CD14-positive monocyte (primary cell): ENCODE results near the gene DISP1. TPM values are rescaled to one million over a fixed set of nuclear protein-coding genes. Genes with fewer than 3 reads are reported as not detected.

Experiments
- DNase-seq, 3 donors: peaks; one replicate each; pipeline ENCODE4 v3.0.0-alpha.2; 2011 to 2022
- H2AFZ ChIP-seq: 2 replicates; pipeline ENCODE4 v1.6.0; 2012; ENCODE audit warnings: mild to moderate bottlenecking, low read depth, low read length, inconsistent platforms; ENCODE audit not compliant: insufficient read depth, poor library complexity, severe bottlenecking
- H3K27ac ChIP-seq, 2 donors: 1 replicate in 1 of 2; 2 replicates in 1 of 2; pipeline ENCODE4 v1.5.1; 2012 to 2013; ENCODE audit warnings: low read length in 2 of 2, control low read depth in 1 of 2, inconsistent platforms in 1 of 2, low read depth in 1 of 2, mild to moderate bottlenecking in 1 of 2
- H3K27me3 ChIP-seq, 2 donors: one replicate each; pipeline versions ENCODE4 v1.6.0 to v1.6.1; 2011 to 2013; ENCODE audit warnings: low read length in 2 of 2; ENCODE audit not compliant: control insufficient read depth in 2 of 2, insufficient read depth in 2 of 2
- H3K36me3 ChIP-seq, 2 donors: replicated peaks in 1 of 2; 1 replicate in 1 of 2; 2 replicates in 1 of 2; pipeline versions ENCODE4 v1.5.1 to v1.6.1; 2012 to 2013; ENCODE audit warnings: low read length in 2 of 2, control low read depth in 1 of 2, inconsistent platforms in 1 of 2, mild to moderate bottlenecking in 1 of 2; ENCODE audit not compliant: insufficient read depth in 2 of 2, control insufficient read depth in 1 of 2
- H3K4me1 ChIP-seq, 2 donors: 1 replicate in 1 of 2; 2 replicates in 1 of 2; pipeline versions ENCODE4 v1.5.1 to v1.6.1; 2012 to 2013; ENCODE audit warnings: low read length in 2 of 2, control low read depth in 1 of 2, inconsistent platforms in 1 of 2, mild to moderate bottlenecking in 1 of 2, moderate library complexity in 1 of 2; ENCODE audit not compliant: insufficient read depth in 2 of 2, control insufficient read depth in 1 of 2
- H3K4me2 ChIP-seq: replicated peaks from 2 replicates; pipeline ENCODE3; 2012; ENCODE audit warnings: low read length, moderate library complexity, mild to moderate bottlenecking; ENCODE audit not compliant: poor library complexity, severe bottlenecking; ENCODE audit errors: extremely low read depth
- H3K4me3 ChIP-seq, 3 experiments: fragments of 200-600 bp in 1 of 3; sonication (generic) in 1 of 3; replicated peaks in 1 of 3; 1 replicate in 2 of 3; 2 replicates in 1 of 3; pipeline ENCODE4 v1.5.1; 2011 to 2013; ENCODE audit warnings: low read length in 3 of 3, mild to moderate bottlenecking in 3 of 3, control low read depth in 2 of 3, low read depth in 2 of 3, inconsistent platforms in 1 of 3, moderate library complexity in 1 of 3
- H3K79me2 ChIP-seq: 2 replicates; pipeline ENCODE4 v1.6.0; 2012; ENCODE audit warnings: mild to moderate bottlenecking, control low read depth, inconsistent platforms, low read length, moderate library complexity; ENCODE audit not compliant: insufficient read depth
- H3K9ac ChIP-seq: 2 replicates; pipeline ENCODE4 v1.6.0; 2017; ENCODE audit warnings: low read length, mild to moderate bottlenecking; ENCODE audit not compliant: insufficient read depth, poor library complexity, severe bottlenecking
- H3K9me3 ChIP-seq, 2 donors: replicated peaks in 1 of 2; 1 replicate in 1 of 2; 2 replicates in 1 of 2; pipeline versions ENCODE4 v1.5.1 to v1.6.1; 2012 to 2013; ENCODE audit warnings: low read length in 2 of 2, control low read depth in 1 of 2; ENCODE audit not compliant: control insufficient read depth in 1 of 2, insufficient read depth in 1 of 2
- H4K20me1 ChIP-seq: 2 replicates; pipeline ENCODE4 v1.6.0; 2012; ENCODE audit warnings: mild to moderate bottlenecking, low read length, control low read depth, moderate library complexity; ENCODE audit not compliant: insufficient read depth
- H3K27ac Mint-ChIP-seq, 7 donors: one replicate each; pipeline ENCODE4 v1.8.0; 2020; ENCODE audit warnings: mild to moderate bottlenecking in 7 of 7, mixed read lengths in 7 of 7, moderate library complexity in 6 of 7, inconsistent platforms in 2 of 7
- H3K27me3 Mint-ChIP-seq, 3 donors: one replicate each; pipeline ENCODE4 v1.8.0; 2021 to 2022; ENCODE audit warnings: low read depth in 3 of 3, mild to moderate bottlenecking in 3 of 3, mixed read lengths in 3 of 3, moderate library complexity in 3 of 3, inconsistent platforms in 1 of 3
- H3K36me3 Mint-ChIP-seq, 2 donors: one replicate each; pipeline ENCODE4 v1.8.0; 2020; ENCODE audit warnings: mixed read lengths in 2 of 2, inconsistent platforms in 1 of 2, mild to moderate bottlenecking in 1 of 2
- H3K4me1 Mint-ChIP-seq: one replicate; pipeline ENCODE4 v1.8.0; 2020; ENCODE audit warnings: mild to moderate bottlenecking, mixed read lengths
- H3K4me3 Mint-ChIP-seq, 2 donors: one replicate each; pipeline ENCODE4 v1.8.0; 2020; ENCODE audit warnings: mild to moderate bottlenecking in 2 of 2, mixed read lengths in 2 of 2, moderate library complexity in 1 of 2
- H3K9me3 Mint-ChIP-seq, 7 donors: one replicate each; pipeline ENCODE4 v1.8.0; 2020 to 2022; ENCODE audit warnings: mixed read lengths in 7 of 7, mild to moderate bottlenecking in 6 of 7, moderate library complexity in 6 of 7, inconsistent platforms in 2 of 7
- WGBS: methylation state at CpG from one replicate; pipeline ENCODE4 v1.1.5; 2013; ENCODE audit warnings: missing lambda C conversion rate; ENCODE audit not compliant: insufficient coverage; 5-methylcytosine and 5-hydroxymethylcytosine counted together
- intact Hi-C, 2 donors: fragments of 100-400 bp; cut with micrococcal nuclease; formaldehyde crosslinking; loops; one replicate each; pipeline versions ENCODE4 v1.15.0 to v1.15.1; 2023
- polyA plus RNA-seq, 3 donors: library from polyadenylated mRNA; depleted of rRNA in 1 of 3; unstranded in 2 of 3; stranded (reverse) in 1 of 3; fragments of 300-500 nt in 2 of 3; fragments of >200 nt in 1 of 3; fragmentation: Illumina TruSeq in 2 of 3; gene quantifications; 1 replicate in 2 of 3; 2 replicates in 1 of 3; pipeline ENCODE4 v1.2.3, GENCODE V29; 2012 to 2021
- TF ChIP-seq, protein P1 (sequence below): fragments of 200-600 bp; IDR thresholded peaks from one replicate; pipeline ENCODE4 v1.8.0; 2022; ENCODE audit warnings: antibody characterized with exemption, mild to moderate bottlenecking

DISP1 gene
- polyA plus RNA-seq, 3 donors = 0.34 to 2.1 (median 0.61) TPM

DNA sequence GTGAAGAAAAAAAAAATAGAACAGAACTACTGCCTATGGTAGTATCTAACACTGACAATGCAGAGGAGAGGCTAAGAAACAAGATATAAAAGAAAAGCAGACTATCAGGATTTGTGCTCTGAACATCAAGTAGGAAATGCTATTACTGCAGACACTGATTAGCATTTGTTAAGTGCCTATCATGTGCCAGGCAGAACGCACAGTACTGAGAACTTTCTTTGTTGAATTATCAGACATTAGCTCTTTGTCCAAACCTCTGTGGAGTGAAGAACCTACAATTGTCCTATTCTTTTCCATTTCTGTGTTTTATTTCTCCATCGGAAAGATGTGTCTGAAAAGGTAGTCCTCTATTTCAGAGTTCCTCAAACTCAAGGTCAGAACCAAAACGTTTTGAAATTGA, 30.5 kb upstream of the DISP1 start:
- no peaks in the 10 kb centered on the region for H3K27me3 ChIP-seq
- H3K36me3 Mint-ChIP-seq = no peaks in the 10 kb centered on the region
- TF ChIP-seq, protein P1, sequence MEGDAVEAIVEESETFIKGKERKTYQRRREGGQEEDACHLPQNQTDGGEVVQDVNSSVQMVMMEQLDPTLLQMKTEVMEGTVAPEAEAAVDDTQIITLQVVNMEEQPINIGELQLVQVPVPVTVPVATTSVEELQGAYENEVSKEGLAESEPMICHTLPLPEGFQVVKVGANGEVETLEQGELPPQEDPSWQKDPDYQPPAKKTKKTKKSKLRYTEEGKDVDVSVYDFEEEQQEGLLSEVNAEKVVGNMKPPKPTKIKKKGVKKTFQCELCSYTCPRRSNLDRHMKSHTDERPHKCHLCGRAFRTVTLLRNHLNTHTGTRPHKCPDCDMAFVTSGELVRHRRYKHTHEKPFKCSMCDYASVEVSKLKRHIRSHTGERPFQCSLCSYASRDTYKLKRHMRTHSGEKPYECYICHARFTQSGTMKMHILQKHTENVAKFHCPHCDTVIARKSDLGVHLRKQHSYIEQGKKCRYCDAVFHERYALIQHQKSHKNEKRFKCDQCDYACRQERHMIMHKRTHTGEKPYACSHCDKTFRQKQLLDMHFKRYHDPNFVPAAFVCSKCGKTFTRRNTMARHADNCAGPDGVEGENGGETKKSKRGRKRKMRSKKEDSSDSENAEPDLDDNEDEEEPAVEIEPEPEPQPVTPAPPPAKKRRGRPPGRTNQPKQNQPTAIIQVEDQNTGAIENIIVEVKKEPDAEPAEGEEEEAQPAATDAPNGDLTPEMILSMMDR = no peak
- H3K79me2 ChIP-seq = no peaks in the 10 kb centered on the region
- no peaks in the 10 kb centered on the region for H3K9me3 ChIP-seq
- H3K9me3 Mint-ChIP-seq = peaks cover 0 to 12% (median 4%) of the 10 kb centered on the region in 7 donors
- H3K27me3 Mint-ChIP-seq = peaks cover 2 to 7% (median 5%) of the 10 kb centered on the region in 3 donors
- no peak overlapping the region for H3K4me3 Mint-ChIP-seq
- intact Hi-C loops = no loop called here
- 89% methylated on average over 1 of the region's 3 CpGs for WGBS
- DNase-seq = no peak
- H3K27ac ChIP-seq = no peak overlapping the region
- no peak overlapping the region for H3K4me3 ChIP-seq
- peaks cover 13% of the 10 kb centered on the region for H3K4me1 Mint-ChIP-seq
- no peaks in the 10 kb centered on the region for H3K36me3 ChIP-seq
- H3K9ac ChIP-seq = no peak overlapping the region
- H3K27ac Mint-ChIP-seq = no peak overlapping the region
- H3K4me2 ChIP-seq = no peak overlapping the region
- H2AFZ ChIP-seq = no peak overlapping the region
- no peaks in the 10 kb centered on the region for H4K20me1 ChIP-seq
- no peaks in the 10 kb centered on the region for H3K4me1 ChIP-seq

DNA sequence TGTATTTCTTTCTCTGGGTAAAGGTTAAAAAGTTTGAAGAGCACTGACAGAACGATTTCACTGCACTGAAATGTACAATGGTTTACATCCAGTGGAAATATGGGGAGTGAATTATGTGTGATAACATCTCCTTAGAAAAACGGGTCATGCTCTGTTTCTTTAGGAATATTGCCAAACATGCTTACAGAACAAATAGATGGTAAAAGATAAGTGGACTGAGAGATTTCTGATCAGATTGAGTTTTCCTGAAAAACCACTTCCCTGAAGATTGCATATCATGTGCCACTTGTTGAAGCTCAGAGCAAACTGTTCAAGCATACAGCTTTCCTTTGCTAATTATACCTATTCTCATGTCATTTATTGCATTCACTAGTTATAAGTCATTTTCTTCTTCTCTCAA, 29.9 kb upstream of the DISP1 start:
- Histone ChIP-seq H4K20me1 (no peaks in the 10 kb centered on the region), H3K36me3 (no peaks in the 10 kb centered on the region), H3K27me3 (no peaks in the 10 kb centered on the region), H3K79me2 (no peaks in the 10 kb centered on the region), H2AFZ (no peak overlapping the region), H3K9ac (no peak overlapping the region), H3K4me3 (no peak overlapping the region), H3K27ac (no peak overlapping the region), H3K4me1 (no peaks in the 10 kb centered on the region), H3K9me3 (no peaks in the 10 kb centered on the region), H3K4me2 (no peak overlapping the region)
- WGBS = no CpG with 5 or more reads among the region's 2 CpGs
- peaks cover 2 to 7% (median 5%) of the 10 kb centered on the region in 3 donors for H3K27me3 Mint-ChIP-seq
- intact Hi-C loops = no loop called here
- no peak for DNase-seq
- H3K4me3 Mint-ChIP-seq = no peak overlapping the region
- peaks cover 13% of the 10 kb centered on the region for H3K4me1 Mint-ChIP-seq
- TF ChIP-seq, protein P1 = no peak
- H3K9me3 Mint-ChIP-seq = peaks cover 0 to 17% (median 9%) of the 10 kb centered on the region in 7 donors
- no peaks in the 10 kb centered on the region for H3K36me3 Mint-ChIP-seq
- H3K27ac Mint-ChIP-seq = no peak overlapping the region
